EH (cell line): ENCODE measurements around the gene CNNM1.
A peak's percentile ranks its signal among the peaks of the same experiment; 100 is the strongest.

Source experiments
- DNase-seq: peaks from one replicate; pipeline ENCODE4 v3.0.0-alpha.2; 2015; ENCODE audit warnings: low read depth

Gene CNNM1

DNA sequence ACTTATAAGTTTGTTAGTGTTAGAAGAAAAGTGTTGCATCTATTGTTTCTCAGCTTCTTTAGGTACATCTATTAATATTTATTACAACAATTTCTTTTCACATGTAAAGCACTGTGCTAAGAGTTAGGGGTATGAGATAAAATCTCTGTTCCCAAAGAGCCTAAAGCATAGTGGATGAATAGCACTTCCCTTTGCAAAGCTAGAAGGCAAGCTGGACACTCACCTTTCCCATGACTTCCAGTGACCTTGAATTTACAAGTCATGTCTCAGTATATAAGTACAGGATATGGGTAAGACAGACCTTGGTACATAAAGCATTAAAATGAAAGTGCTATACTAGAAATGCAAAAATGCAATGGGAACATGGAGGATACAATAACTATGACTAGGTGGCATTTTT lies 8.7 kb downstream of the CNNM1 start:
- peak; percentile 24 for DNase-seq

- DNase-seq: peak; percentile 68
Observed at GRCh38 chr10:99339077-99339476, 9.9 kb downstream of the CNNM1 start.

DNA sequence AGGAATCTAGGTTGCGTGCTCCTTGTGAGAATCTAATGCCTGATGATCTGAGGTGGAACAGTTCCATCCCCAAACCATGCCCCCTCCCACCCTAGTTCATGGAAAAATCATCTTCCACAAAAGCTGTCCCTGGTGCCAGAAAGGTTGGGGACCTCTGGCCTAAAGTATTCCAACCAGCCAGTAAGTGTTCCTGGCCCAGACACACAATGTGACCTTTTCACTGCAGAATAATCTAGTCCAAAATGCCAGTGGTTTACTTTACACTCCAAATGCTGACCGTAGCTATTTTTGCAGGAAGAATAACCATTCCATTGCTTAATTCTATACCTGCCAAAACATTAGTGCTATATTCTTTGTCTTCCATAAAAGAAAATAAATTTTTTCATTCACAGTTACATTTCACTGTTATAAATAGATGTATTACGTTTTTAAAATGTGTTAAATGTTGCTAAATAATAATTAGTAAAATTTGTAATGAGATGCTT lies 10.4 kb downstream of the CNNM1 start:
- DNase-seq: peak; percentile 12

DNA sequence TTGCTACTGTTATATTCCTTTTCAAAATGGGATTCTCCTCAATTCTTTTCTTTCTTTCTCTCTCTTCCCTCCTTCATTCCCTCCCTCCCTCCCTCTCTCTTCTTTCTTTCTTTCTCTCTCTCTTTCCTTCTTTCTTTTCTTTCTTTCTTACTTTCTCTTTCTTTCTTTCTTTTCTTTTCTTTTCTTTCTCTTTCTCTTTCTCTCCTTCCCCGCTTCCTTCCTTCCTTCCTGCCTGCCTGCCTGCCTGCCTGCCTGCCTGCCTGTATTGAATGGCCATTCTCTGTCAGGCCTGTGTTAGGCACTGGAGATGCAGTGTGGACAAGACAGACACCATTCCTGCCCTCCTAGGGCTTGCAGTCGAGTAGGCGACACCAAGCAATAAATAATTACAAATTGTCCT lies 11.5 kb downstream of the CNNM1 start:
- DNase-seq: no peak

DNA sequence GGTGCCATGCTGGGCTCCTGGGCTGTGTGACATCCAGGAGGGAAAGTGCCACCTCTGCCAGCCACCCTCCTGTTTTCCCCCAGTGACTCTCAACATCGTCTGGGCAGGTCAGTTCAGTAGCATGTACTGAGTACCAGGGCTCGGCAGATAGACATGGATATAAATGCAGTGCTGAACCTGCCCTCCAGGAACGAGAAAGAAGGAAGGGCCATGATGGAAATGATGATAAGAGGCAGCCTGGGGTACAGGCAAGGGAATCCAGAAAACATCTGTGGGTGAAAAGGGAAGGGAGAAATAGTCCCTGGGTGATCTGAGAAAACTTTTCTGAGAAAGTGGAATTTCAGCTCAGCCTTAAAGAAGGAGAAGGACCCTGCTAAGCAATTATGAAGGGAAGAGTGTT lies 12.1 kb downstream of the CNNM1 start:
- no peak for DNase-seq

- DNase-seq: peak; percentile 73
Observed at GRCh38 chr10:99341860-99342490, 12.8 kb downstream of the CNNM1 start.

- DNase-seq: no peak
Observed at GRCh38 chr10:99343262-99343661, 14.1 kb downstream of the CNNM1 start.

GRCh38 chr10:99344715-99345114 lies 15.6 kb downstream of the CNNM1 start:
- DNase-seq: peak; percentile 16

DNA sequence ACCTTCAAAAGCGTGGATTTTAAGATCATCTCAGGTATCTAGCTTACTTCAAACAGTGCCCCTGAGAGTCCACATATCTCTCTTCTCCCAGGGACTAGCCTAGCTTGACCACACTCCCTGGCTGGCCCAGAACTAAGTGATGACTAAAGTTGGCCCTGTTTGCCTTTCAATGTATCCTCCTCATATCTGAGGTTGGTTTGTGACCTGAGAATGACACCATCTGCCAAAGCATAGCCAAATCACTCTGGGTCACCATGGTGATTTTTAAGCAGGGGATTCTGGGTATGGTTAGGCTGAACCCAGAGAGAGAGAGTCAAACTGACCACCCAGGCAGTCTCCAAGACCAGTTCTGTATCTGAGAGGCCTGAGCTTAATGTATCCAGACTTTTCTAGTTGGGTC lies 16.2 kb downstream of the CNNM1 start:
- DNase-seq: peak; percentile 87

- DNase-seq: peak; percentile 91
Observed at GRCh38 chr10:99346247-99346646, 17.1 kb downstream of the CNNM1 start.

GRCh38 chr10:99347672-99348071 lies 18.5 kb downstream of the CNNM1 start:
- no peak for DNase-seq

- DNase-seq: no peak
Observed at GRCh38 chr10:99353182-99353581, 24.0 kb downstream of the CNNM1 start.

DNA sequence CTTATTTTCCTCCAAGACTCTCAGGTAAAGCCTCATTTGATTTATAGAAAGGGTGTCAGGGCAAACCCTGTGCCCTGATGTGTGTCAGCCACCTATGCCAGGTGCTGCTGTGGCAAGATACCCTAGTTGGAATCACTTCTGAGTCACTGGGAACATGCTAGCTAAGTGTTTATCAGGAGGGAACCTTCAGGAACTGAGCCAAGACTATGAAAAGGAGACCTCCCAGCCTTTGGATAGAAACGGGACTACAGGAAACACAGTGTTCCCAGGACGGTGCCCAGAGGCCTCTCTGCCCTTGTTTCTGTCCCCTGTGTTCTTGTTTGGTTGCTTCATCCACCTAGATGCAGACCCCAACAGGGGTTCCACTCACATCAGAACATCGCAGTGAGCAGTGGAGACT lies 28.5 kb downstream of the CNNM1 start:
- no peak for DNase-seq

DNA sequence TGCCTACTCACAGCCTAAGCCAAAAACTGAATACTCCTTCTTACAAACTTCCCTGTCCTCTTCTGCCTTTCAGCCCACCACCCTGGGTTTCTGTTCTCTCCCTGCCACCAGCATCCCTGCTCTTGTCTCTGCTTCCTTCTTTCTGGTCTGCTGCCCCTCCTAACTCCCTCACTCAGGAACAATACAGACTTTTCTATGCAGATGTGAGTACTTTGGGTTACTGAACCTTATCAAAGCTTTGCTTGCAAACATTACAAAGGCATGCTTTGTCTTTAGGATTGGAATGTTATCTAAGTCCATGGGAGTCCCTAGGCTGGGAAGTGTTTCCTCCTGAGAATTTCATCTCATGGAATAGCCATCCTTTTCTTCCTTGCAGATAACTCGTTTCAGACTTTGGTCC lies 28.9 kb downstream of the CNNM1 start:
- DNase-seq: no peak

- DNase-seq: peak; percentile 27
Observed at GRCh38 chr10:99360934-99361333, 31.8 kb downstream of the CNNM1 start.

GRCh38 chr10:99364125-99364524 lies 35.0 kb downstream of the CNNM1 start:
- peak; percentile 83 for DNase-seq

DNA sequence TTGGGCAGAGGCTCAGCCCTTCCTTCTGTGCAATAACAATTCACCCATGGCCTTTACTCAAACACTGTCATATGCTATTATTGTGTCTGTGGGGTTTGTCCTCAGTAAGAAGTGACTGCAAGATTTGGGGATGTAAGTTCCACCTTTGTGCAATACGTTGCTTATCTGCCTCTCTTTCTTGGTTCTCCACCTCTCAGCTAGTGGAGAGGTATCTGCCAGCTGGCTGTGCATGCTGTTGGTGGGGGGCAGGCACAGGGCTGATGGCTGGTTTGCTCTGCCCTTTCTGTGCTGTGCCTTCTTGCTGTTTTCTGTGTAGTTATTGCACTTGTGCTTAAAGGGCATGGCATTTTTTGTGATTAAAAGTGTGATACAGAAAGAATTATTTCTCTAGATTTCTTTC lies 36.2 kb downstream of the CNNM1 start:
- no peak for DNase-seq

DNA sequence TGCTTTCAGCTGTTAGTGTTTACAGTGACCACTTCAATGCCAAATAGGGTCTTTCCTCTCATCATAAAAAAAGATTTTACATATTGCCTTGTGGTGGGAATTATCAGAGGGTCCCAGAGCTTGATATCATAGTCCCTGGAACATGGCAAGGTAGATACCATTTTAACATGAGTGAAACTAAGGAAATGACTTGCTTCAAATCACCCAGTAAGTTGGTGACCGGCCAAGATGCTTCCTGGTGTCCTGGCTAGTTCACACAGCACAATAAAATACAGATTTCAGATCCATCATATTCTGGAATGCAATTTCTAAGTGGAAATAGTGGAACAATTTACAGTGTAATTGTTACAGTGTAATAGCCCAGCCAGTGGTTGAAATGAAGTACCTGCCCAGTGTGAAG lies 36.6 kb downstream of the CNNM1 start:
- peak; percentile 41 for DNase-seq

- no peak for DNase-seq
Observed at GRCh38 chr10:99366666-99367065, 37.5 kb downstream of the CNNM1 start.

DNA sequence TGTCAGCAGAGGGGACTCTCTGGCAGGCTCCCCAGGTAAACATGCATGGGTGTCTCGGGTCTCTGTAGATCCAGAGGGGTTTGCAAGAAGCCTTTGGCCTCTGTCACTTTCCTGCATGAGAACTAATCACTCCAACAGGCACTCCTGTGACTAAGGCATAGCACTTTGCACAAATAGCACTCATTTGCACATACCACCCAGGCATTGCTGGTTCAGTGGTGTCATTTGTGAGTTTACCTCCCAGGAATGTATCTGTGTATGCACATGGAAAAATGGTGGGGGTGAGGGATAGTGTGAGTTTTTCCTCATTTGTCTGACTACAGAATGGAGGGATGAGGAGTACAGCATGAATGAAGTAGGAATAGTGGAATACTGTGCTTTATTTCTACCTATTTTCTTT lies 39.5 kb downstream of the CNNM1 start:
- peak; percentile 84 for DNase-seq

- DNase-seq: peak; percentile 80
Observed at GRCh38 chr10:99369126-99369525, 40.0 kb downstream of the CNNM1 start.

DNA sequence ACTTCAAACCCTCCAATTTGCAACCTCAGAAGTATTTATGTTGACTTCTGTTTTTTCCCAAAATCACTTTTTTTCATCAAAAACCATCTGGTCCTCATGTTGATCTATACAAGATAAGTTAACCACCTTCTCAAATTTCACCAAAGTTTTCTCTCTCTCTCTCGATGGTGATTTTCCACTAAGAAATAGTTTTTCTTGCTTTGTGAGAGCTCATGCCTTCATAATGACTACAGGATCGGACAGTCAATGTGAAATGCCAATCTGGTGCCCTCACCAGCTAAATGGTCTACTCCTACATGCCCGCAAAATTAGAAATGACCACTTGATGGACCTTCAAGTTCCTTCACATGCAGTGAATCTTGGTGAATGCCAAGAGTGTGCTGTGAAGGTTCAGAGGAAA lies 40.4 kb downstream of the CNNM1 start:
- DNase-seq: peak; percentile 90

GRCh38 chr10:99370993-99371392 lies 41.8 kb downstream of the CNNM1 start:
- peak; percentile 63 for DNase-seq

DNA sequence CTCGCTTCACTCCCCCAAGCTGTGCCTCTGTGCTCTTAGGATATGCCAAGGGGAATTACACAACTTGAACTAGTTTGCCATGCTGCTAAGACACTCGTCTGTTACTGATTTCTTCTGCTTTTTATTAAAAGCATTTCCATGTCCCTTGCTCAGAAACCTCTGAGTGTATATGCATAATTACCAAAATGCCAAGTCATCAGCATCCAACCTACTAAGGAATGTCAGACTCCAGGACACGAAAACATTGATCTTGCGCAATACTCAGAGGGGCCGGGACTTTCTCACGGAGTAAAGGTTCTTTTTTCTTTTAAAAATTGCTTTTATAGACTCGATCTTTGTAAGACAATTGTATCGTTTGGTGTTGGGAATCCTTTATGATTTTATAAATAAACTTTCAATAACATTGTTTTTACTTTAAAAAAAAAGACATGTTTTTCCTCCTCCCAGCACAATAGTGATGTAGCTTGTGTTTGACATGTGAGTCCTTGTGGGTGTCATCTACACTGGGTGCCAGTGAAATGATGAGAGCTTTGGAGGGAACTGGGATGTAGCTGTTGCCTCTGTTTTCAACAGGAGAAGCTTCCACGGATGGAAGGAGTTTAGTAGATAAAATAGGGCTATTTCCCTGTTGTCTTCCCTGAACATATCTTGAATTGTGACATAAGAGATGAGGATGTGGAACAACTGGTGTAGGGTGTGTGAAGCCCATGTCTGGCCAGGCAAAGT lies 43.6 kb downstream of the CNNM1 start:
- peak; percentile 89 for DNase-seq
